ENCODE data around the gene UPK1A. TPM values are rescaled to one million over a fixed set of nuclear protein-coding genes. Genes with fewer than 3 reads are reported as not detected.

Gene UPK1A
- total RNA-seq, 1 donor from 2014 or later: not detected

DNA sequence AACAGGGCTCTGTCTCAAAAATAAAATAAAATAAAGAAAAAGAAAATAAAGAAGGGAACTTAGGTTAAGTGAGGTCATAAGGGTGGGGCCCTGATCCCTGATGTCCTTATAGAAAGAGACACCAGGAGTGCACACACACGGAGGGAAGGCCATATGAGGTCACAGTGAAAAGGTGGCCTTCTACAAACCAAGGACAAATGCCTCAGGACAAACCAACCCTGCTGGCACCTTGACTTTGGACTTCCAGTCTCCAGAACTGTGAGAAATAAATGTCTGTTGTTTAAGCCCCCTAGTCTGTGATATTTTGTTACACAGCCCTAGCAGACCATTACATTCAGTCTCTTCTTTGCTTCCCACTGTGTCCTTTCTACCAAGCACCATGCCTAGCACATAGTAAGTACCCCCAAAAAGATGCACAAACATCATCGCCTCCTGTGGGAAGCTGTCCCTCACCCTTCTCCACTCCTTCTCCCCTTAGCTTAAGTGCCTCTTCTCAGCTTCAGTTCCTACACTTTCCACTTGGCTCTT is 29.6 kb downstream of the UPK1A start:
- no peaks in the 10 kb centered on the region for H3K27me3 Mint-ChIP-seq (ENCODE audit: unreplicated experiment)
- H3K4me1 Mint-ChIP-seq (ENCODE audit: unreplicated experiment): no peaks in the 10 kb centered on the region
- H3K4me3 Mint-ChIP-seq (ENCODE audit: unreplicated experiment): no peak overlapping the region
- TF ChIP-seq, protein P1, sequence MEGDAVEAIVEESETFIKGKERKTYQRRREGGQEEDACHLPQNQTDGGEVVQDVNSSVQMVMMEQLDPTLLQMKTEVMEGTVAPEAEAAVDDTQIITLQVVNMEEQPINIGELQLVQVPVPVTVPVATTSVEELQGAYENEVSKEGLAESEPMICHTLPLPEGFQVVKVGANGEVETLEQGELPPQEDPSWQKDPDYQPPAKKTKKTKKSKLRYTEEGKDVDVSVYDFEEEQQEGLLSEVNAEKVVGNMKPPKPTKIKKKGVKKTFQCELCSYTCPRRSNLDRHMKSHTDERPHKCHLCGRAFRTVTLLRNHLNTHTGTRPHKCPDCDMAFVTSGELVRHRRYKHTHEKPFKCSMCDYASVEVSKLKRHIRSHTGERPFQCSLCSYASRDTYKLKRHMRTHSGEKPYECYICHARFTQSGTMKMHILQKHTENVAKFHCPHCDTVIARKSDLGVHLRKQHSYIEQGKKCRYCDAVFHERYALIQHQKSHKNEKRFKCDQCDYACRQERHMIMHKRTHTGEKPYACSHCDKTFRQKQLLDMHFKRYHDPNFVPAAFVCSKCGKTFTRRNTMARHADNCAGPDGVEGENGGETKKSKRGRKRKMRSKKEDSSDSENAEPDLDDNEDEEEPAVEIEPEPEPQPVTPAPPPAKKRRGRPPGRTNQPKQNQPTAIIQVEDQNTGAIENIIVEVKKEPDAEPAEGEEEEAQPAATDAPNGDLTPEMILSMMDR (IDR thresholded peaks at IDR 0.05): no peak
- H3K9me3 Mint-ChIP-seq (ENCODE audit: unreplicated experiment): no peaks in the 10 kb centered on the region
- DNase-seq (ENCODE audit: extremely low spot score, unreplicated experiment): no peak
- H3K36me3 Mint-ChIP-seq (ENCODE audit: unreplicated experiment): no peaks in the 10 kb centered on the region
- H3K27ac Mint-ChIP-seq (ENCODE audit: unreplicated experiment): no peak overlapping the region

GRCh38 chr19:35696835-35697234 is 30.5 kb downstream of the UPK1A start:
- no peaks in the 10 kb centered on the region for H3K27me3 Mint-ChIP-seq (ENCODE audit: unreplicated experiment)
- DNase-seq (ENCODE audit: extremely low spot score, unreplicated experiment): no peak
- no peaks in the 10 kb centered on the region for H3K9me3 Mint-ChIP-seq (ENCODE audit: unreplicated experiment)
- no peak overlapping the region for H3K27ac Mint-ChIP-seq (ENCODE audit: unreplicated experiment)
- H3K4me3 Mint-ChIP-seq (ENCODE audit: unreplicated experiment): no peak overlapping the region
- H3K4me1 Mint-ChIP-seq (ENCODE audit: unreplicated experiment): no peaks in the 10 kb centered on the region
- TF ChIP-seq, protein P1 (IDR thresholded peaks at IDR 0.05): no peak
- H3K36me3 Mint-ChIP-seq (ENCODE audit: unreplicated experiment): no peaks in the 10 kb centered on the region

DNA sequence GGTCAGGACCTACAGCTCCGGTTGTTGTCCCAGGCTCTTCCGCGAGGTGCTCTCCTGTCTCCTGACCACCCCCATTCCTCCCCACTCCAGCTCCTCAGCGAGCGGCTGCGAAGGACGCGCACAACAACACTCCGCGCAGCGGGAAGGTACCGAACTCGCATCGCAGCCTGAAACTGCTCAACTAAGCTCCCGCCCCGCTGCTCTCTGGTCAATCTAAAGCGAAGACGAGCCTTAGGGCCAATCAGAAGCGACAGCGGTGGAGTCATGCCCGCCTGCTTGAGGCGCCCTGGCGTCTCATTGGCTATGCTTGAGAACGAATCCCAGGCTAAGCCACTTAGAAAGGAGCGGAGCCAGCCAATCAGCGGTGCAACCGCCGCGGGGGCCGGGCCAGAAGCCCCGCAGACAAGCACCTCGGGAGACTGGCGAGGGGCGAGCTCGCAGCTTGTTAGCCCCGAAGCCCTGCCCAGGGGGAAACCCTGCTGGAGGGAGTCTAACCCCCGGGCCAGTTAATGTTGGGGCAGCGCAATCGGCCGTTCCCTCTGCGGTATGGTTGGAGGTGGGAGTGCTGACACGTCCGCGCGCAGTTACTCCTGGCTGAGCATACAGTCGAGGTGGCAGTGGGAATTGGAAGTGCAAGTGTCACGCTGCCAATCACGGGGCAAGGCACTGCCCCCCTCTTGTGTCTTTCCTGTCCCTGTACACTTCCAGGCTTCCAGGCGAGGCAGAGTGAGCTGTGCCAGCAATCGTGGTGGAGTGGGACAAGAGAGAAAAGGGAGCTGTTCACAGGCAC is 36.1 kb downstream of the UPK1A start:
- peak overlapping the region; percentile 91 for H3K27ac Mint-ChIP-seq (ENCODE audit: unreplicated experiment)
- no peaks in the 10 kb centered on the region for H3K36me3 Mint-ChIP-seq (ENCODE audit: unreplicated experiment)
- no peaks in the 10 kb centered on the region for H3K9me3 Mint-ChIP-seq (ENCODE audit: unreplicated experiment)
- peak overlapping the region; percentile 99 for H3K4me3 Mint-ChIP-seq (ENCODE audit: unreplicated experiment)
- peak; percentile 97 for DNase-seq (ENCODE audit: extremely low spot score, unreplicated experiment)
- H3K27me3 Mint-ChIP-seq (ENCODE audit: unreplicated experiment): peaks cover 3% of the 10 kb centered on the region
- TF ChIP-seq, protein P1 (IDR thresholded peaks at IDR 0.05): no peak
- H3K4me1 Mint-ChIP-seq (ENCODE audit: unreplicated experiment): peaks cover 3% of the 10 kb centered on the region

DNA sequence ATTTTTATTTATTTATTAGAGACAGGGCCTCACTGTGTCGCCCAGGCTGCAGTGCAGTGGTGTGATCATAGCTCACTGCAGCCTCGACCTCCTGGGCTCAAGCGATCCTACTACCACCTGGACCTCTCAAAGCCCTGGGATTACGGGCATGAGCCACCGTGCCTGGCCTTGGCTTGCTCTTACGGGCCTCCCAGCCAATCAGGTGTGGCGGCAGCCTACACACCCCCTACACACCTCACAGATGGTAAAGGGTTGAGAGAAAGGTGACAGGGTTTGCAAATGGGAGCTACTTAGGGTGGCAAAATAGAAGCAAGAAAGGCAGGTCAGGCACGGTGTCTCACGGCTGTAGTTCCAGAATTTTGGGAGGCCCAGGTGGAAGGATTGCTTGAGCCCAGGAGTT is 37.0 kb downstream of the UPK1A start:
- Mint-ChIP-seq H3K27ac (ENCODE audit: unreplicated experiment) (no peak overlapping the region), H3K4me3 (ENCODE audit: unreplicated experiment) (no peak overlapping the region), H3K27me3 (ENCODE audit: unreplicated experiment) (peaks cover 3% of the 10 kb centered on the region), H3K36me3 (ENCODE audit: unreplicated experiment) (no peaks in the 10 kb centered on the region), H3K9me3 (ENCODE audit: unreplicated experiment) (no peaks in the 10 kb centered on the region), H3K4me1 (ENCODE audit: unreplicated experiment) (peaks cover 3% of the 10 kb centered on the region)
- DNase-seq (ENCODE audit: extremely low spot score, unreplicated experiment): no peak
- TF ChIP-seq, protein P1 (IDR thresholded peaks at IDR 0.05): no peak

DNA sequence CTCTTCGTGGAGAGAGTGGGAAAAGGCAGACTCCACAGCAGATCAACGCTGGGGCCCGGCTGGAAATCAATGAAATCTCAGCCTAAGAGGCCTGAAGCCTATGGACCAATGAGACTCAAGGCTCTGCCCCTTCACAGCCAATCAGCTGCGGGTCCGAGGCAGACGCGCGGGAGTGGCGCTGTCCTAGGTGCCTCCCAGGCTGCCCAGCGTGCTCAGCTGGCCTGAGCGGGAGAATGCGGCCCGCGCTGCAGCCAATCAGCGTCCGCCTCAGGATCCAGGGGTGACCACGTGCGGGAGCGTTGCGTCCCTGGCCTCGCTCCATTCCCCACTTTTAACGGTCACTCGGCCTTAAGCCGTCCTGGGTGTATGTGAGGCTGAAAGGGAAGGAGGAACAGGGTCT is 37.9 kb downstream of the UPK1A start, which contains the start of gene ZBTB32:
ZBTB32 (plus strand) TSS at position 341 of the 400 bp plus-strand sequence. CDS start 10,069 bp downstream, outside the sequence.
- no peak within 1 kb of the TSS for H3K27ac Mint-ChIP-seq (ENCODE audit: unreplicated experiment)
- H3K36me3 Mint-ChIP-seq (ENCODE audit: unreplicated experiment): no peaks in the 10 kb centered on the region
- TF ChIP-seq, protein P1 (IDR thresholded peaks at IDR 0.05): no peak
- H3K4me3 Mint-ChIP-seq (ENCODE audit: unreplicated experiment): no peak within 1 kb of the TSS
- no peak for DNase-seq (ENCODE audit: extremely low spot score, unreplicated experiment)
- H3K9me3 Mint-ChIP-seq (ENCODE audit: unreplicated experiment): no peaks in the 10 kb centered on the region
- H3K27me3 Mint-ChIP-seq (ENCODE audit: unreplicated experiment): peaks cover 3% of the 10 kb centered on the region
- peaks cover 3% of the 10 kb centered on the region for H3K4me1 Mint-ChIP-seq (ENCODE audit: unreplicated experiment)

Measured in osteocyte (in vitro differentiated cells).